Suprapubic skin (tissue), 4 donors: ENCODE measurements around the gene HRH2. TPM values are rescaled to one million over a fixed set of nuclear protein-coding genes. Genes with fewer than 3 reads are reported as not detected.
A peak's percentile ranks its signal among the peaks of the same experiment; 100 is the strongest.

Experiments
- DNase-seq, 2 donors: peaks; one replicate each; pipeline ENCODE4 v3.0.0-alpha.2; 2019; ENCODE audit warnings: low spot score in 2 of 2
- H3K27ac ChIP-seq: fragments of 200-600 bp; sonication (generic); one replicate; pipeline ENCODE4 v1.5.1; 2019
- H3K27me3 ChIP-seq: fragments of 200-600 bp; sonication (generic); one replicate; pipeline ENCODE4 v1.5.1; 2019
- H3K36me3 ChIP-seq: fragments of 200-600 bp; sonication (generic); one replicate; pipeline ENCODE4 v1.5.1; 2019
- H3K4me1 ChIP-seq: fragments of 200-600 bp; sonication (generic); one replicate; pipeline ENCODE4 v1.5.1; 2019
- H3K4me3 ChIP-seq: fragments of 200-600 bp; sonication (generic); one replicate; pipeline ENCODE4 v1.5.1; 2019; ENCODE audit warnings: mild to moderate bottlenecking
- H3K9me3 ChIP-seq: fragments of 200-600 bp; sonication (generic); one replicate; pipeline ENCODE4 v1.5.1; 2019
- CTCF ChIP-seq, 2 donors: fragments of 200-600 bp in 1 of 2; fragments of 450-650 bp in 1 of 2; sonication (generic) in 1 of 2; IDR thresholded peaks; one replicate each; pipeline ENCODE4 v1.5.1; 2016 to 2019; ENCODE audit warnings: antibody characterized with exemption in 2 of 2, mild to moderate bottlenecking in 1 of 2, moderate library complexity in 1 of 2
- EP300 ChIP-seq: sonication (generic); formaldehyde crosslinking; IDR thresholded peaks from one replicate; pipeline ENCODE4 v1.6.1; 2017; ENCODE audit warnings: antibody characterized with exemption
- POLR2A ChIP-seq, 2 donors: fragments of 450-650 bp; IDR thresholded peaks; one replicate each; pipeline ENCODE4 v1.6.1; 2017; ENCODE audit warnings: antibody characterized with exemption in 2 of 2, mild to moderate bottlenecking in 2 of 2, moderate library complexity in 2 of 2
- POLR2AphosphoS5 ChIP-seq, 3 donors: sonication (generic); formaldehyde crosslinking; IDR thresholded peaks; one replicate each; pipeline ENCODE4 v1.6.1; 2017; ENCODE audit warnings: antibody characterized with exemption in 3 of 3
- WGBS: methylation state at CpG from one replicate; pipeline ENCODE4 v1.1.5; 2018; 5-methylcytosine and 5-hydroxymethylcytosine counted together
- total RNA-seq, 4 donors: library from RNA; depleted of rRNA; stranded (reverse); fragments of >200 nt; gene quantifications; one replicate each; pipeline ENCODE4 v1.1.0, GENCODE V29; 2016

HRH2 gene
- total RNA-seq, 4 donors from 2014 or later = 0.81 to 1.4 (median 1.0) TPM

DNA sequence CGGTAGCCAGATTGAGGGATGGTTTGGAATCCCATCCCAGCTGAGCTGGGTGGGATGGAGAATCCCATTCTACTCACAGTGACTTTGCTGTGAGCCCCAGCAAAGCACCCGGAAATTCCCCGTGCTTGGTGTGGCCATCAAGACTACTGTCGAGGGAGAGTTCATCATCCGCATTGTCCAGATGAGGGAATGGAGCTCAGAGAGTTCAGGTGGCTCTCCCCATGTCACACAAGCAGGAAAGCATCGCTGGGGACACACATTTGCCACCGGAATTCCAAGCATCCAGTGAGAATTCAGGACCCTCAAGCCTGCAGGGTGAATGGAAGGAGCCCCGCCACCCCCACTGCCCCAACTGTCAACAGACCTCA lies 54.4 kb downstream of the HRH2 start:
- Histone ChIP-seq H3K4me3 (no peak overlapping the region), H3K36me3 (no peaks in the 10 kb centered on the region), H3K9me3 (no peaks in the 10 kb centered on the region), H3K27ac (no peak overlapping the region), H3K4me1 (no peaks in the 10 kb centered on the region), H3K27me3 (no peaks in the 10 kb centered on the region)
- 65% methylated on average over 4 of the region's 8 CpGs for WGBS
- DNase-seq = peak in 1 of 2 donors; percentile 58
- TF ChIP-seq EP300 = no peak
- TF ChIP-seq POLR2A (IDR thresholded peaks at IDR 0.05) = no peak
- no peak for TF ChIP-seq POLR2AphosphoS5 (IDR thresholded peaks at IDR 0.05)
- no peak for TF ChIP-seq CTCF (IDR thresholded peaks at IDR 0.05)

DNA sequence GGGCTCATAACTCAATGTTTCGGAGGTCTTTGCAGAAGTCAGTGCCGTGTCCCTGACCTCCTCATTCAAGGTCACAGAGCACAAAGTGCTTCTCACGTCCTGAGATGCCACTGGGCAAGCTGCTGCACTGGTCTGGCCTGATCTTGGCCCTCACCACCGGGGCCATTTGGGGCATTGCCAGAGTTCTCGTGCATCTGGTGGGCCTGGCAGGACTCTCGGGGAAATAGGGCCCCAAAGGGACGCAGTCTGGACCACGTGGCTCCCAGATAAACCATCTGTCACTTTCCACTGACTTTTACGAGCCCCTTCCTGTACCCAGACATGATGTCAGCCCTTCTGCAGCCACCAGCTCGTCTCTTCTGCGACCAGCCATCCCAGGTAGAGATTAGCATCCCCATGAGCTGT lies 54.8 kb downstream of the HRH2 start:
- TF ChIP-seq CTCF (IDR thresholded peaks at IDR 0.05) = no peak
- no peak for TF ChIP-seq EP300
- no peak for TF ChIP-seq POLR2AphosphoS5 (IDR thresholded peaks at IDR 0.05)
- TF ChIP-seq POLR2A (IDR thresholded peaks at IDR 0.05) = no peak
- Histone ChIP-seq H3K27me3 (no peaks in the 10 kb centered on the region), H3K4me1 (no peaks in the 10 kb centered on the region), H3K9me3 (no peaks in the 10 kb centered on the region), H3K27ac (no peak overlapping the region), H3K4me3 (no peak overlapping the region), H3K36me3 (no peaks in the 10 kb centered on the region)
- DNase-seq = peak; percentile 26 to 44
- WGBS = 17% methylated on average over 10 of the region's 11 CpGs

- peak in 1 of 2 donors; percentile 8 for DNase-seq
- Histone ChIP-seq H3K36me3 (no peaks in the 10 kb centered on the region), H3K27me3 (no peaks in the 10 kb centered on the region), H3K27ac (no peak overlapping the region), H3K4me1 (no peaks in the 10 kb centered on the region), H3K4me3 (no peak overlapping the region), H3K9me3 (no peaks in the 10 kb centered on the region)
- WGBS = 93% methylated on average over 2 of the region's 3 CpGs
- TF ChIP-seq POLR2AphosphoS5 (IDR thresholded peaks at IDR 0.05) (no peak), POLR2A (IDR thresholded peaks at IDR 0.05) (no peak), CTCF (IDR thresholded peaks at IDR 0.05) (no peak), EP300 (no peak)
Measured at GRCh38 chr5:175713930-175714329, 56.1 kb downstream of the HRH2 start.

GRCh38 chr5:175714479-175715085 lies 56.7 kb downstream of the HRH2 start:
- no peaks in the 10 kb centered on the region for H3K9me3 ChIP-seq
- TF ChIP-seq POLR2AphosphoS5 (IDR thresholded peaks at IDR 0.05) = no peak
- H3K4me3 ChIP-seq = no peak overlapping the region
- H3K4me1 ChIP-seq = no peaks in the 10 kb centered on the region
- WGBS = 94% methylated on average over 7 of the region's 7 CpGs
- no peaks in the 10 kb centered on the region for H3K36me3 ChIP-seq
- H3K27me3 ChIP-seq = no peaks in the 10 kb centered on the region
- DNase-seq = peak; percentile 31 to 41
- no peak overlapping the region for H3K27ac ChIP-seq

DNA sequence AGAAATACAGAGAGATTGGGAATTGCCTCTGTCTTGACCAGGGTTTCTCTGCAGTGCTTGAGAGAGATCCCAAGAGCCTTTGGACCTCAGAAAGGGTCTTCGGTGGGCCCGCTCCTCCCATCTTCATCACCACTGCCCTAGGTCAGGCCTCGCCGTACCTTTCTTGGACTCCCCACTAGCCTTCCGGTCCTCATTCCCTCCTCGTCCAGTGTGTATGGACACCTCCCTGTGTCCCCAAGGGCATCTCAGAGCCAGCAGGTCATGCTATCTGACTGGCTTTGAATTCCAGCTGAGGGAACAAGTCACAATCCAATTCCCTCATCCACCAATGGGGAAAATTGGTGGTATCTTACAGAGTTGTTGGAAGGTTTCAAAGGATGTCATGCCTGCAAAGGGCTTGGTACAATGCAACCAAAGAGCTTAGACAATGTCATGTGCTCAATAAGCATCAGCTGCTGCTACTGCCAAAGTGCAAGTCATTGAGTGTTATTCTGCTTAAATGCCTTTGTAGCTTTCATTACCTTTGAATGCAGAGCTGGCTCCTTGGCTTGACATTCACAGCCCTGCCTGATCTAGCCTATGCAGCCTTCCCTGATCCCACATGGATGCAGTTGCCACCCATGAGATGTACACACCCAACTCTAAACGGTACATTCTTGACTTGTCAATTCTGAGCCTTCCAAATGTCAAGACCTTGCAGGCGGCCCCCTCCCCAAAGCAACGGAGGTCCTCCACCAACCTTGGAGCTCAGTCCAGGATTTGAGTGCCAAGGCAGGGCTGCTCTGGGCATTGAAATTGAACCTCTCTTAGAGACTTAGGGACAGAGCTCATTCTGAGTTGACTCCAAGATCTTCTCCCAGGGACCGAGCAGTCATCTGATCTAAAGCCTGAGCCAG lies 58.0 kb downstream of the HRH2 start:
- peak; percentile 24 to 50 for DNase-seq
- no peaks in the 10 kb centered on the region for H3K36me3 ChIP-seq
- H3K9me3 ChIP-seq = no peaks in the 10 kb centered on the region
- H3K4me3 ChIP-seq = no peak overlapping the region
- no peaks in the 10 kb centered on the region for H3K27me3 ChIP-seq
- no peak overlapping the region for H3K27ac ChIP-seq
- 98% methylated on average over 10 of the region's 10 CpGs for WGBS
- no peak for TF ChIP-seq POLR2A (IDR thresholded peaks at IDR 0.05)
- TF ChIP-seq EP300 = no peak
- no peak for TF ChIP-seq POLR2AphosphoS5 (IDR thresholded peaks at IDR 0.05)
- TF ChIP-seq CTCF (IDR thresholded peaks at IDR 0.05) = no peak
- H3K4me1 ChIP-seq = no peaks in the 10 kb centered on the region
